GM12875 (cell line): ENCODE results near the gene ABCC9.
"Not testable (repeated sequence)": the region's sequence is repeated elsewhere in the genome, so short reads cannot be mapped to it uniquely, and the experiment has no call there.

Experiments
- H3K4me3 ChIP-seq: one replicate; pipeline ENCODE4 v1.5.1; 2011; ENCODE audit warnings: low read depth, low read length, control low read depth
- TF ChIP-seq, protein P1 (sequence below): IDR thresholded peaks from 2 replicates; pipeline ENCODE4 v1.5.1; 2011; ENCODE audit warnings: low read depth, mild to moderate bottlenecking, control low read depth, inconsistent platforms, low read length, moderate library complexity, borderline replicate concordance; ENCODE audit not compliant: insufficient read depth

Gene ABCC9

DNA sequence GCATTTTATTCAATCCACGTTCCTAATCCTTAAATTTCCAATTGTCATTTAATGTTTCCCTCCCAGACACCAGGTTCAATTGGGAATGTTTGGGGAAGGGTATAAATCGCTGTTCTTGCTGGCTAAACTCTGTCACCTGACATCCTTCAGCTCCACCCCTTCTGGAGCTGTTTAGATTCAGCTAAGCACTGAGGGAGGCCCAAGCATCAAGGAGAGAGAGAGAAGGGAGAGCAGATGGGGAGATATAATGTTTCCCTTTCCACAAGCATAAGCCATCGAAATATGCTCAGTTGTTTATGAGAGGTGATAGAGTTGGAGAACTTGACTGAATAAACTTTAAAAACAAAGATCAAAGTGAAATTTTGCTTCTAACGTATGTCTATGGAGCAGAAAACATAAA is 1.8 kb downstream of the ABCC9 start:
- H3K4me3 ChIP-seq: no peak overlapping the region
- TF ChIP-seq, protein P1, sequence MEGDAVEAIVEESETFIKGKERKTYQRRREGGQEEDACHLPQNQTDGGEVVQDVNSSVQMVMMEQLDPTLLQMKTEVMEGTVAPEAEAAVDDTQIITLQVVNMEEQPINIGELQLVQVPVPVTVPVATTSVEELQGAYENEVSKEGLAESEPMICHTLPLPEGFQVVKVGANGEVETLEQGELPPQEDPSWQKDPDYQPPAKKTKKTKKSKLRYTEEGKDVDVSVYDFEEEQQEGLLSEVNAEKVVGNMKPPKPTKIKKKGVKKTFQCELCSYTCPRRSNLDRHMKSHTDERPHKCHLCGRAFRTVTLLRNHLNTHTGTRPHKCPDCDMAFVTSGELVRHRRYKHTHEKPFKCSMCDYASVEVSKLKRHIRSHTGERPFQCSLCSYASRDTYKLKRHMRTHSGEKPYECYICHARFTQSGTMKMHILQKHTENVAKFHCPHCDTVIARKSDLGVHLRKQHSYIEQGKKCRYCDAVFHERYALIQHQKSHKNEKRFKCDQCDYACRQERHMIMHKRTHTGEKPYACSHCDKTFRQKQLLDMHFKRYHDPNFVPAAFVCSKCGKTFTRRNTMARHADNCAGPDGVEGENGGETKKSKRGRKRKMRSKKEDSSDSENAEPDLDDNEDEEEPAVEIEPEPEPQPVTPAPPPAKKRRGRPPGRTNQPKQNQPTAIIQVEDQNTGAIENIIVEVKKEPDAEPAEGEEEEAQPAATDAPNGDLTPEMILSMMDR: no peak

DNA sequence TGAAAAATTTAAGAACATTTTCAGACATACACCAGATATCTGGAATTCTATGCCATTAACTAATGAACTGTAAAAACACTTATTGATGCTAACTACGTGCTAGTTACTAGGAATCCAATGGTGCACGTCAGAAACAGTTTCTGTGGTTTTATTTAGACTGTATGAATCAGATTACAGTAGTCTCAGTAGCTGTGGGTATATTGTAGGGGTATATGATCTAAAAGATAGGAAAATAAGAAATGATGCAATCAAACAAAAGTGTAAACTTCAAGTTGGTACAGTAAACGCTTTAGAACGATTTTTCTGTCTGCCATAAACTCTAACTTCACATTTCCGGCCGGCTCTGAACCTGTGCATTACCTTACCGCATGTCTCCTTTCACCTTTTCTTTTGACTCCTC is 2.3 kb downstream of the ABCC9 start:
- H3K4me3 ChIP-seq: no peak overlapping the region
- TF ChIP-seq, protein P1: no peak

DNA sequence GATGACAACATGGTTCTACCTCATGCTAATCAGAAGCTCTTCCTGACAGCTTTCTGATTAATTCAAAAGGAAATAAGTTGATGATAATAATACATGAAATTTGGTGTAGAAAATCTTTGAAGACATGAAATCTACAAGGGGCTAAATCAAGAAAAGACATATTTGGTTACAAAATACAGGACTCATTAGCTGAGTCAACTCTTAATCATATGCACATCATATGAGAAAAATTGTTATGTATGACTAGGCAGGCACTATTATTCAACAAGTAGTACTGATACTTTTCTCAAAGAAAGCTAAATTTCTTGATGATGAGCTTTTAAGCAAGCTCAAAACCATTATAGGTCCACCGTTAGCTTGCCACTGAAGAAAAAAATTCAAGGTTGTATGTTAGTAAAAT is 7.1 kb downstream of the ABCC9 start:
- H3K4me3 ChIP-seq: no peak overlapping the region
- TF ChIP-seq, protein P1: no peak

DNA sequence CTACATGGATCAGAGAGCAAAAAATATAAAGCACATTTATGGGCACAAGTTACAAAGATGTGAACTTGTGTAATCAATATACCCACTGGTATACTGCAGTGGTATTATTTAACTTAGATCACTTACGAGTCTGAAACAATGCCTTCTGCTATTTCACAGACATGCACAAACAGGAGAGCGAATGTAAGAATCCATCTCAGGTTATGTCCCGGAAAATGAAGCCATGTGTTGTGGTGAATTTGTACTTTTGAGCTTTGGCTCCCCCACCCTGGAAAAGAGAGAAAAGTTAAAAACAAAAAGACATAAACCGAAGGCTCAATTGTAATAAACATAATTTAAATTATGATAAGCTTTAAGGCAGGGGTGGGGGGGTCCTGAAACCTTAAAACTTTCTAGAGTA is 7.6 kb downstream of the ABCC9 start:
- no peak overlapping the region for H3K4me3 ChIP-seq

DNA sequence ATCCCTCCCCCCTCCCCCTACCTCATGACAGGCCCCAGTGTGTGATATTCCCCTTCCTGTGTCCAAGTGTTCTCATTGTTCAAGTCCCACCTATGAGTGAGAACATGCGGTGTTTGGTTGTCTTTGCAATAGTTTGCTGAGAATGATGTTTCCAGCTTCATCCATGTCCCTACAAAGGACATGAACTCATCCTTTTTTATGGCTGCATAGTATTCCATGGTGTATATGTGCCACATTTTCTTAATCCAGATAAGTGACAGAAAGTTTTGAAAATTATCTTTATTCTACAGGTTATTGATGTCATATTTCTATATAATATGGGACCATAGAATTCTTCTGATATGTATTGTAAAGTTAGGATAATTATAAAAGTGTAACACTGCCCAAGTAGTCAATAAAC is 11.3 kb downstream of the ABCC9 start:
- not testable (repeated sequence) for H3K4me3 ChIP-seq

More for the DNA sequence above, 7.6 kb downstream of the ABCC9 start:
- TF ChIP-seq, protein P1: no peak

DNA sequence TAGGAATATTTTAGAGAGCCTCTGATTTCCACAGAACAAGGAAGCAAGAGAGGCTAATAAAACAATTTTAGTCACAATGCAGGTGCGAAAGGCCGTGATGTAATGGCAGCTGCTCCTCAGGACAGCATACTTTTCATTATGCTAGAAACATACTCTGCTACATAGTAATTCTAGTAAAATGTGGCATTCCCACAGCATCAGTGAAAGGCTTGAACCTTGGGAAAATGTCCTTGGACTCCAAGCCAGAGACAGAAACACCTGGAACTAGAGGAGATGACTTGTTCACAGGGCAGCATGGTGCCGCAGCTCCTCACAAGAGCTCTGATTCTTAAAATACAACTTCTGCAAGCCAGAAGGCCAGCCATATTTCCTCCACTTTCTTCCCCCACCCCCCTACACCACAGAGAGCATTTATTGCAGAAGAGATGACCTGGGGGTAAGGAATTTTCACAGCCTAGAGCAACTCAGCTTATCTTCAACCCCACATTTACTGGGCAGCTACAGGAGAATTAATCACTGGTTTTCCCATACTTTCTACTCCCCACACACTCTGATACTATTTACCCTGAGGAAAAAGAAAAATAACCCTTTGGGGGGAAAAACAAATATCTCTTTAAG is 15.8 kb downstream of the ABCC9 start:
- TF ChIP-seq, protein P1: no peak
- H3K4me3 ChIP-seq: no peak overlapping the region

DNA sequence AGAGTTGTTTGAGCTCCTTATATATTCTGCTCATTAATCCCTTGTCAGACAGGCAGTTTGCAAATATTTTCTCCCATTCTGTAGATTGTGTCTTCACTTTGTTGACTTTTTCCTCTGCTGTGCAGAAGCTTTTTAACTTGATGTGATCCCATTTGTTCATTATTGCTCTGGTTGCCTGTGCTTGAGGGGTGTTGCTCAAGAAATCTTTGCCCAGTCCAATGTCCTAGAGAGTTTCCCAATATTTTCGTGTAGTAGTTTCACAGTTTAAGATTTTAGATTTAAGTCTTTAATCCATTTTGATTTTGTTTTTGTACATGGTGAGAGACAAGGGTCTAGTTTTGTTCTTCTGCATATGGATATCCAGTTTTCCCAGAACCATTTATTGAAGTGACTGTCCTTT is 19.8 kb downstream of the ABCC9 start:
- TF ChIP-seq, protein P1: no peak
- no peak overlapping the region for H3K4me3 ChIP-seq

DNA sequence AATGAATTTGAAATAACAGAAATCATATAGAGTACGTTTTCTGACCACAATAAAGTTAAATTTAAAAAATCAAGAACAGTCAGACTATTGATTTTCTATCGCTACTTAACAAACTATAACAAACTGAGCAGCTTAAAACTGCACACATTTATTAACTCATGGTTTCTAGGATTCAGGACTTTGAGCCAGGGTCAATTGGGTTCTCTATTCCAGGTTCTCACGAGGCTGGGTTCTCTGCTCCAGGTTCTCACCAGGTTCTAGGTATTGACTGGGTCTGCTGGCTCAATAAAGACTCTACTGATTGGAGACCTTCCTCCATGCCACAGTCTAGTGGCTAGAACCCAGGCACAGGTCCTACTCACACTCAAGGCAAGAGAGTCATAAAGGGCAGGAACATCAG is 22.8 kb downstream of the ABCC9 start:
- TF ChIP-seq, protein P1: no peak
- no peak overlapping the region for H3K4me3 ChIP-seq
